WI38 (cell line): Measurements from ENCODE around the gene PDCL3.

Experiments
- H3K4me3 ChIP-seq: 2 replicates; pipeline ENCODE4 v1.5.1; 2011; ENCODE audit warnings: low read depth, mild to moderate bottlenecking, control low read depth, low read length
- CTCF ChIP-seq: IDR thresholded peaks from 2 replicates; pipeline ENCODE4 v1.5.1; 2012; ENCODE audit warnings: low read depth, mild to moderate bottlenecking, control low read depth, low read length

The PDCL3 gene

GRCh38 chr2:100580367-100581276, 17.8 kb downstream of the PDCL3 start:
- H3K4me3 ChIP-seq: no peak overlapping the region
- no peak for TF ChIP-seq CTCF

GRCh38 chr2:100581277-100581612, 18.5 kb downstream of the PDCL3 start:
- no peak for TF ChIP-seq CTCF
- no peak overlapping the region for H3K4me3 ChIP-seq

GRCh38 chr2:100584816-100585215, 22.0 kb downstream of the PDCL3 start:
- no peak overlapping the region for H3K4me3 ChIP-seq
- TF ChIP-seq CTCF: no peak

GRCh38 chr2:100588071-100588786, 25.4 kb downstream of the PDCL3 start:
- TF ChIP-seq CTCF: no peak
- no peak overlapping the region for H3K4me3 ChIP-seq

- no peak for TF ChIP-seq CTCF
- no peak overlapping the region for H3K4me3 ChIP-seq
Observed at GRCh38 chr2:100589527-100589926, 26.7 kb downstream of the PDCL3 start.

GRCh38 chr2:100592226-100592625, 29.4 kb downstream of the PDCL3 start:
- H3K4me3 ChIP-seq: no peak overlapping the region
- TF ChIP-seq CTCF: no peak

- no peak for TF ChIP-seq CTCF
- no peak overlapping the region for H3K4me3 ChIP-seq
Observed at GRCh38 chr2:100596465-100596864, 33.7 kb downstream of the PDCL3 start.
